ENCODE measurements around the gene CYP19A1.

Gene CYP19A1

GRCh38 chr15:51313644-51314280, 24.6 kb downstream of the CYP19A1 start:
- TF ChIP-seq REST (IDR thresholded peaks at IDR 0.05; ENCODE audit: low read depth) (no peak), CREB1 (IDR thresholded peaks at IDR 0.05; ENCODE audit: low read depth) (no peak), ZBTB7A (IDR thresholded peaks at IDR 0.05; ENCODE audit: low read depth) (no peak), RAD21 (IDR thresholded peaks at IDR 0.05; ENCODE audit: low read depth) (no peak), TCF12 (IDR thresholded peaks at IDR 0.05; ENCODE audit: low read depth) (no peak), FOXM1 (IDR thresholded peaks at IDR 0.05; ENCODE audit: borderline replicate concordance, low read depth) (no peak), EP300 (IDR thresholded peaks at IDR 0.05; ENCODE audit: borderline replicate concordance) (no peak), YY1 (IDR thresholded peaks at IDR 0.05; ENCODE audit: low read depth) (no peak), EGR1 (IDR thresholded peaks at IDR 0.05) (no peak)
- TF ChIP-seq, protein P1, sequence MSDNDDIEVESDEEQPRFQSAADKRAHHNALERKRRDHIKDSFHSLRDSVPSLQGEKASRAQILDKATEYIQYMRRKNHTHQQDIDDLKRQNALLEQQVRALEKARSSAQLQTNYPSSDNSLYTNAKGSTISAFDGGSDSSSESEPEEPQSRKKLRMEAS (IDR thresholded peaks at IDR 0.05) = no peak

- TF ChIP-seq CREB1 (IDR thresholded peaks at IDR 0.05; ENCODE audit: low read depth) (no peak), TEAD4 (IDR thresholded peaks at IDR 0.05) (no peak)
Observed at GRCh38 chr15:51313074-51313393, 25.4 kb downstream of the CYP19A1 start.

- no peak for TF ChIP-seq TAF1 (IDR thresholded peaks at IDR 0.05; ENCODE audit: low read depth)
- no peak for TF ChIP-seq ZBTB7A (IDR thresholded peaks at IDR 0.05; ENCODE audit: low read depth)
Observed at GRCh38 chr15:51312166-51313073, 26.0 kb downstream of the CYP19A1 start.

DNA sequence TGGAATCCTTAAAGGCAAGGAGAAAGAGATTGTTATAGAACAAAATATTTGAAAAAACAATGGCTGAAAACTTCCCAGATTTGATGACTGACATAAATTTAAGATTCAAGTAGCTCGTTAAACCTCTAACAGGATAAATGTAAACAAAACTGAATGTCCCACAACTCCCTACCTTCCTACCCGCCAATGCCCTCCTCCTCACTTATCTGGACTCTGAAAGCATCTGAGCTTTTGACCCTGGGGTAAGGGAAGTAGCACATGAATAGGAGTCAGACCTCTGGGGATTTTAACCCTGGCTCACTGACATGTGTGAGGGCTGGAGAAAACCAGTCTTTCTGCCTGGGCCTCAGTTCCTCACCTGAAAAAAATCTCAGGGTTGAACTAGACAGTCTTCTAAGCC, 26.9 kb downstream of the CYP19A1 start:
- no peak for TF ChIP-seq EP300 (IDR thresholded peaks at IDR 0.05; ENCODE audit: borderline replicate concordance)
- no peak for TF ChIP-seq TCF12 (IDR thresholded peaks at IDR 0.05; ENCODE audit: low read depth)
- no peak for TF ChIP-seq TEAD4 (IDR thresholded peaks at IDR 0.05)
- TF ChIP-seq CREB1 (IDR thresholded peaks at IDR 0.05; ENCODE audit: low read depth) = no peak
- no peak for TF ChIP-seq YY1 (IDR thresholded peaks at IDR 0.05; ENCODE audit: low read depth)
- TF ChIP-seq, protein P1 (IDR thresholded peaks at IDR 0.05) = no peak
- no peak for TF ChIP-seq ZBTB7A (IDR thresholded peaks at IDR 0.05; ENCODE audit: low read depth)
- no peak for TF ChIP-seq TAF1 (IDR thresholded peaks at IDR 0.05; ENCODE audit: low read depth)
- no peak for TF ChIP-seq REST (IDR thresholded peaks at IDR 0.05; ENCODE audit: low read depth)
- TF ChIP-seq FOXM1 (IDR thresholded peaks at IDR 0.05; ENCODE audit: borderline replicate concordance, low read depth) = no peak
- no peak for TF ChIP-seq NFIC (IDR thresholded peaks at IDR 0.05)
- no peak for TF ChIP-seq CEBPB (IDR thresholded peaks at IDR 0.05)
- TF ChIP-seq RAD21 (IDR thresholded peaks at IDR 0.05; ENCODE audit: low read depth) = no peak
- TF ChIP-seq EGR1 (IDR thresholded peaks at IDR 0.05) = no peak

DNA sequence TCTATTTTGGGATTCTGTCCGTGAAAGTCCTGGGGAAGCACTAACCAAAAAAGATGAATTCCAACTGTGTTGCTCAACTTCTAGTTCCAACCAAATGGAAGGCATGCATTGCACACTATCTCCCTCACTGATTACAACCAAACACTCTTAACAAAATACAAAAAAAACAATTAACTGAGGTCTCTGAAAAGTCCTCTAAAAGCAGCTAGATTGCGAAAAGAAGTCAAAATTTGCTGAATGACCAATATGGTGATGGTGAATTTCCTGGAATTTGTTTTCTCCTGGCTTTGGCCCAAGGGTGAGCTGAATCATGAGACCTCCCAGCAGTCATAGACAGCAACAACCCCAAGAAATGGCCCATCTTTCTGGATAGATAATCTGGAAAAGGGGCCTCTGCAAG, 28.3 kb downstream of the CYP19A1 start:
- no peak for TF ChIP-seq USF1 (IDR thresholded peaks at IDR 0.05)
- TF ChIP-seq TCF12 (IDR thresholded peaks at IDR 0.05; ENCODE audit: low read depth) = no peak
- no peak for TF ChIP-seq NFIC (IDR thresholded peaks at IDR 0.05)
- TF ChIP-seq, protein P1 (IDR thresholded peaks at IDR 0.05) = no peak
- TF ChIP-seq REST (IDR thresholded peaks at IDR 0.05; ENCODE audit: low read depth) = no peak
- TF ChIP-seq TAF1 (IDR thresholded peaks at IDR 0.05; ENCODE audit: low read depth) = no peak
- no peak for TF ChIP-seq EP300 (IDR thresholded peaks at IDR 0.05; ENCODE audit: borderline replicate concordance)
